GM18907 (cell line): ENCODE data around the gene LCN10.

Experiments
- ATAC-seq: cut with Tn5 transposase; IDR thresholded peaks from one replicate; pipeline ENCODE4 v1.9.1; 2021; ENCODE audit warnings: mild to moderate bottlenecking, moderate library complexity; ENCODE audit not compliant: unreplicated experiment

The LCN10 gene

DNA sequence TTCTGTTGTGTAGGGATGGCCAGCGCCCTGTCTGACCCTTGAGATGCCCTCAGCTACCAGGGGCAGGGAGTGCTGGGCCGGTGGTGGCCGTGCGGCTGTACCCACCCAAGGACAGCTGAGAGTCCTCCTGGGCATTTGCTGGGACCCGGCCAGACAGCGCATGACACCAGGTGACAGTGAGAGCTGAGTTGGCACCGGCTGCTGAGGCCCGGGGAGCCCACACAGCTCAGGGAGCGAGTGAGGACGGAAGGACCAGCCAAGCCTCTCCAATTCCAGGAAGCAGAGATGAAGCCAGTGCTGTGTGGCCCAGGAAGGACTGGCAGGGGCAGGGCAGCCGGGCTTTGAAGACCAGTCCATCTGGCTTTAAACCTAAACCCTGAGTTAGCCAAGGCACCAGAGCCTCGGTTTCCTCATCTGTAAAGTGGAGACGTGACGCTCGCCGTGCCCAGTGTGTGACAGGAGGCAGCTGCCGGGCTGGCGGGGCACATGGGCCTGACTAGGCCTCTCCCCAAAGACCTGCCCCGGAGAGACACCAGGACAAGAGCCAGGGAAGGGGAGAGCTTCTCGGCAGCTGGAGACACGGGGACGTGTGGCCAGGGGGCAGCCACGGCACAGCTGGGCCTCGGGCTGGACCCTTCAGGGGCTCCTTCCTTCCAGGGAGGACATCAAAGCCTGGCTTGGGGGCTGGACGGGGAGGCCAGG, 52.5 kb downstream of the LCN10 start:
- ATAC-seq, result no peak

DNA sequence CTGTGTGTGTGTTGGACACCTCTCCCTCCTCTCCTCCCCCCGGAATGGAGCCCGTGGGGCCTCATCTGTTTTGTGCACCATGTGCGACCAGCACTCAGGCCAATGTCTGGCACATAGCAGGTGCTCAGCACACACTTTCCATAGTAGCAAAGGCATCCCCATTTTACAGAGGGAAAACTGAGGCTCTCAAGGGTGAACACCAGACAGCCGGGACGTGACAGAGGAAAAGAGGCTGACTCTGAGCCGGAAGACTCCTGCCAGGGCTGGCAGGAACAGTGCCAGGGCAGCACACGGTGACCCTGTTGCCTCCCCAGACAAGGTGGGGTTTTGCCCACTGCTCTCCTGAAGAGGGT, 53.7 kb downstream of the LCN10 start:
- no peak for ATAC-seq

DNA sequence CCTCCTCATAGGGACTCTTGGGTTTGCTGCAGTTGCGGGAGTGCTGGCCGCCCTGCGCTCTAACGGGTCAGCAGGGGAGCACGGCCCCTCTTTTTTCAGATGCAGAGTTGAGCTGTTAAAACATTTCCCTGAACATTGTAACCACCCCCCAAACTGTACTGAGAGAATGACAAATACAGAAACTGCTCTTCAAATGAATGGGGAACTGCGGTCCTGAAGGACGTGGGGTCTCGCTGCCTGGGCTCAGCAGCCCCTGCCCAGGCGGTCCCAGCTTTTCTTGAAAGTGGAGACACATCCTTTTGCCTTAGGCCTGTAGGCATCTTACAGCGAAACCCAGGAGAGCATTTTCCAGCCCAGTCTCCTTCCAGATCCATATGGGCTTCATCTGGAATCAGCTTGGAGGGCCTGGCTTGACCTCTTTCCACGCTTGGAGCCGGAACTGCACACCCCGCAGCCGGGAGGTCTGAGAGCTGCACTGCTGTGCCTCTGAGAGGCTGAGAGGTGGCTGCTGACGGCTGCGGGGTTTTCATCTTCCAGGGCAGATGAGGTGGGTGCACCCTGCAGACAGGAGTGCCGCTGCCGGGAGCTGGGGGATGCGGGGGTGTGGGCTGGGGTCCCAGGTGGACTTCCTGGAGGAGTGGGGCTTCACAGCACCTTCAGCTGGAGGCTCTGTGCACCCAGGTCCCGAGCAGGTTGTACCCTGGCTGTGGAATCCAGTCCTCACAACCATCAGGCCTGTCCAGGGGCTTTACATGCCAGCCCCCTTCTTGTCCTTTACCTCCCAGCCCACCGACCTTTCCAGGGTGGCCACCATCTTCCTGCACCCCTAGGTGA, 54.2 kb downstream of the LCN10 start:
- ATAC-seq, result no peak
